ENCODE data around the gene CLDND2. TPM values are rescaled to one million over a fixed set of nuclear protein-coding genes. Genes with fewer than 3 reads are reported as not detected.

The CLDND2 gene
- total RNA-seq, 1 donor from 2014 or later = not detected

GRCh38 chr19:51386882-51387520 is 18.2 kb upstream of the CLDND2 start:
- peaks cover 26% of the 10 kb centered on the region for H3K4me1 ChIP-seq
- H3F3A ChIP-seq (ENCODE audit: low read depth) = peaks cover 4% of the 10 kb centered on the region
- Mint-ChIP-seq H3K4me1 (peaks cover 18% of the 10 kb centered on the region), H3K9me3 (peaks cover 3% of the 10 kb centered on the region), H3K4me3 (no peak overlapping the region), H3K27ac (peak overlapping the region; percentile 66), H3K27me3 (ENCODE audit: insufficient read depth, low read depth) (peaks cover 5% of the 10 kb centered on the region), H3K36me3 (no peaks in the 10 kb centered on the region)
- no peak overlapping the region for H3K9ac ChIP-seq
- H3K4me3 ChIP-seq = no peak overlapping the region
- H3K27ac ChIP-seq = no peak overlapping the region
- H3K79me2 ChIP-seq (ENCODE audit: low read depth) = no peaks in the 10 kb centered on the region
- TF ChIP-seq EZH2phosphoT487 (IDR thresholded peaks at IDR 0.05) = no peak
- TF ChIP-seq EZH2 (IDR thresholded peaks at IDR 0.05) = no peak
- TF ChIP-seq CTCF (IDR thresholded peaks at IDR 0.05) = no peak
- peak overlapping the region; percentile 67 for H3K4me2 ChIP-seq
- DNase-seq (ENCODE audit: low spot score) = no peak
- no peak overlapping the region for H2AFZ ChIP-seq (replicated peaks)
- no peaks in the 10 kb centered on the region for H4K20me1 ChIP-seq (ENCODE audit: low read depth)
- H3K36me3 ChIP-seq = no peaks in the 10 kb centered on the region
- no peaks in the 10 kb centered on the region for H3K27me3 ChIP-seq
- no peaks in the 10 kb centered on the region for H3K9me3 ChIP-seq (ENCODE audit: low read depth)

GRCh38 chr19:51382004-51382403 is 13.2 kb upstream of the CLDND2 start:
- Histone ChIP-seq H3K36me3 (no peaks in the 10 kb centered on the region), H3K79me2 (ENCODE audit: low read depth) (no peaks in the 10 kb centered on the region), H3K27me3 (no peaks in the 10 kb centered on the region), H3K4me3 (no peak overlapping the region), H3K9me3 (ENCODE audit: low read depth) (no peaks in the 10 kb centered on the region), H3F3A (ENCODE audit: low read depth) (no peaks in the 10 kb centered on the region), H3K4me1 (peaks cover under 1% of the 10 kb centered on the region), H4K20me1 (ENCODE audit: low read depth) (no peaks in the 10 kb centered on the region), H3K9ac (no peak overlapping the region), H2AFZ (replicated peaks) (no peak overlapping the region), H3K27ac (no peak overlapping the region), H3K4me2 (no peak overlapping the region)
- Mint-ChIP-seq H3K9me3 (peaks cover 9% of the 10 kb centered on the region), H3K4me3 (no peak overlapping the region), H3K36me3 (no peaks in the 10 kb centered on the region), H3K4me1 (peaks cover 2% of the 10 kb centered on the region), H3K27me3 (ENCODE audit: insufficient read depth, low read depth) (peaks cover 7% of the 10 kb centered on the region), H3K27ac (no peak overlapping the region)
- DNase-seq (ENCODE audit: low spot score) = no peak
- TF ChIP-seq CTCF (IDR thresholded peaks at IDR 0.05) = no peak
- no peak for TF ChIP-seq EZH2phosphoT487 (IDR thresholded peaks at IDR 0.05)

- Histone ChIP-seq H2AFZ (replicated peaks) (no peak overlapping the region), H3K36me3 (no peaks in the 10 kb centered on the region), H3K79me2 (ENCODE audit: low read depth) (no peaks in the 10 kb centered on the region), H3K4me3 (no peak overlapping the region), H4K20me1 (ENCODE audit: low read depth) (no peaks in the 10 kb centered on the region), H3K27ac (no peak overlapping the region), H3K9ac (no peak overlapping the region), H3F3A (ENCODE audit: low read depth) (no peaks in the 10 kb centered on the region), H3K4me2 (no peak overlapping the region), H3K27me3 (no peaks in the 10 kb centered on the region), H3K9me3 (ENCODE audit: low read depth) (no peaks in the 10 kb centered on the region), H3K4me1 (no peaks in the 10 kb centered on the region)
- Mint-ChIP-seq H3K27me3 (ENCODE audit: insufficient read depth, low read depth) (peaks cover 8% of the 10 kb centered on the region), H3K27ac (no peak overlapping the region), H3K4me1 (no peaks in the 10 kb centered on the region), H3K36me3 (no peaks in the 10 kb centered on the region), H3K4me3 (no peak overlapping the region), H3K9me3 (peaks cover 9% of the 10 kb centered on the region)
- no peak for DNase-seq (ENCODE audit: low spot score)
- TF ChIP-seq CTCF (IDR thresholded peaks at IDR 0.05) = no peak
Observed at GRCh38 chr19:51380379-51380778, 11.6 kb upstream of the CLDND2 start.

All from neural progenitor cell (in vitro differentiated cells).